Loucy (cell line): Measurements from ENCODE around the gene KCNJ13.

ENCODE experiments used
- CTCF ChIP-seq: fragments of 200-600 bp; sonication (generic); conservative IDR thresholded peaks from 2 replicates; pipeline ENCODE4 v1.5.1; 2014; ENCODE audit warnings: mild to moderate bottlenecking, antibody characterized with exemption, low read length
- EZH2phosphoT487 ChIP-seq: fragments of 200-600 bp; IDR thresholded peaks from 2 replicates; pipeline ENCODE4 v1.6.1; 2018; ENCODE audit warnings: antibody characterized with exemption, mild to moderate bottlenecking, moderate library complexity, borderline replicate concordance

- TF ChIP-seq CTCF, result no peak
- no peak for TF ChIP-seq EZH2phosphoT487
Measured at GRCh38 chr2:232770207-232770606, 6.2 kb downstream of the KCNJ13 start.
